SK-N-SH treated with all-trans-retinoic acid at 6 μM for 48 hours (cell line): ENCODE measurements around the gene MKS1.

Experiments
- ATAC-seq: fragments of 200-7000 bp; cut with Tn5 transposase; 3 replicates; pipeline ENCODE4 v1.9.1; 2020; ENCODE audit warnings: mild to moderate bottlenecking, moderate library complexity
- ARNTL ChIP-seq: fragments of 450-650 bp; formaldehyde crosslinking; IDR thresholded peaks from 2 replicates; pipeline ENCODE4 v1.5.0; 2020; ENCODE audit warnings: low read depth, mild to moderate bottlenecking, moderate library complexity, borderline replicate concordance
- BACH2 ChIP-seq: fragments of 250-450 bp; sonication (Bioruptor Pico); IDR thresholded peaks from 2 replicates; pipeline ENCODE4 v1.9.0; 2021; ENCODE audit warnings: mild to moderate bottlenecking, borderline replicate concordance
- CSDC2 ChIP-seq: fragments of 250-450 bp; sonication (Bioruptor Pico); IDR thresholded peaks from 2 replicates; pipeline ENCODE4 v1.5.0; 2020; ENCODE audit warnings: mild to moderate bottlenecking, moderate library complexity
- ESRRG ChIP-seq: fragments of 250-450 bp; sonication (Bioruptor Pico); IDR thresholded peaks from 2 replicates; pipeline ENCODE4 v1.6.1; 2021; ENCODE audit warnings: mild to moderate bottlenecking
- OSR1 ChIP-seq: fragments of 250-450 bp; sonication (Bioruptor Pico); IDR thresholded peaks from 2 replicates; pipeline ENCODE4 v1.8.0; 2022; ENCODE audit warnings: moderate library complexity, mild to moderate bottlenecking, inconsistent platforms
- PPARA ChIP-seq: fragments of 250-450 bp; sonication (Bioruptor Pico); IDR thresholded peaks from 2 replicates; pipeline ENCODE4 v1.5.0; 2020; ENCODE audit warnings: mild to moderate bottlenecking, borderline replicate concordance
- RARB ChIP-seq: fragments of 250-450 bp; sonication (Bioruptor Pico); IDR thresholded peaks from 2 replicates; pipeline ENCODE4 v1.8.0; 2021; ENCODE audit warnings: mild to moderate bottlenecking, moderate library complexity
- SNAI2 ChIP-seq: fragments of 250-450 bp; sonication (Bioruptor Pico); IDR thresholded peaks from 2 replicates; pipeline ENCODE4 v1.5.0; 2020; ENCODE audit warnings: mild to moderate bottlenecking, moderate library complexity
- TOX ChIP-seq: fragments of 250-450 bp; sonication (Bioruptor Pico); IDR thresholded peaks from 2 replicates; pipeline ENCODE4 v1.8.0; 2021; ENCODE audit warnings: mild to moderate bottlenecking, moderate library complexity, borderline replicate concordance
- ZC3H10 ChIP-seq: fragments of 250-450 bp; sonication (Bioruptor Pico); IDR thresholded peaks from 2 replicates; pipeline ENCODE4 v1.5.1; 2021; ENCODE audit warnings: mild to moderate bottlenecking, moderate library complexity
- ZFP3 ChIP-seq: fragments of 250-450 bp; sonication (Bioruptor Pico); IDR thresholded peaks from 2 replicates; pipeline ENCODE4 v1.5.0; 2020; ENCODE audit warnings: mild to moderate bottlenecking, moderate library complexity
- ZFP30 ChIP-seq: fragments of 450-650 bp; formaldehyde crosslinking; IDR thresholded peaks from 2 replicates; pipeline ENCODE4 v1.5.0; 2022; ENCODE audit warnings: mild to moderate bottlenecking, moderate library complexity
- ZNF565 ChIP-seq: fragments of 450-650 bp; formaldehyde crosslinking; conservative IDR thresholded peaks from 2 replicates; pipeline ENCODE4 v1.5.0; 2020; ENCODE audit warnings: low read depth, mild to moderate bottlenecking, moderate library complexity
- ZNF70 ChIP-seq: fragments of 450-650 bp; formaldehyde crosslinking; IDR thresholded peaks from 2 replicates; pipeline ENCODE4 v1.5.0; 2020; ENCODE audit warnings: mild to moderate bottlenecking, moderate library complexity
- ZNF8 ChIP-seq: fragments of 450-650 bp; formaldehyde crosslinking; IDR thresholded peaks from 2 replicates; pipeline ENCODE4 v1.5.0; 2020; ENCODE audit warnings: mild to moderate bottlenecking, moderate library complexity
- TF ChIP-seq, protein P1 (sequence below): fragments of 250-450 bp; sonication (Bioruptor Pico); IDR thresholded peaks from 2 replicates; pipeline ENCODE4 v1.5.1; 2020; ENCODE audit warnings: low read depth, mild to moderate bottlenecking, moderate library complexity
- TF ChIP-seq, protein P2 (sequence below): fragments of 250-450 bp; sonication (Bioruptor Pico); IDR thresholded peaks from 2 replicates; pipeline ENCODE4 v1.8.0; 2021; ENCODE audit warnings: low read depth, mild to moderate bottlenecking, moderate library complexity, borderline replicate concordance
- TF ChIP-seq, protein P3 (sequence below): fragments of 250-450 bp; sonication (Bioruptor Pico); IDR thresholded peaks from 2 replicates; pipeline ENCODE4 v1.5.1; 2021; ENCODE audit warnings: mild to moderate bottlenecking, moderate library complexity
- TF ChIP-seq, protein P4 (sequence below): fragments of 250-450 bp; sonication (Bioruptor Pico); IDR thresholded peaks from 2 replicates; pipeline ENCODE4 v1.8.0; 2020; ENCODE audit warnings: mild to moderate bottlenecking, moderate library complexity, borderline replicate concordance
- TF ChIP-seq, protein P5 (sequence below): fragments of 250-450 bp; sonication (Bioruptor Pico); IDR thresholded peaks from 2 replicates; pipeline ENCODE4 v1.5.0; 2020; ENCODE audit warnings: mild to moderate bottlenecking, moderate library complexity

The MKS1 gene

DNA sequence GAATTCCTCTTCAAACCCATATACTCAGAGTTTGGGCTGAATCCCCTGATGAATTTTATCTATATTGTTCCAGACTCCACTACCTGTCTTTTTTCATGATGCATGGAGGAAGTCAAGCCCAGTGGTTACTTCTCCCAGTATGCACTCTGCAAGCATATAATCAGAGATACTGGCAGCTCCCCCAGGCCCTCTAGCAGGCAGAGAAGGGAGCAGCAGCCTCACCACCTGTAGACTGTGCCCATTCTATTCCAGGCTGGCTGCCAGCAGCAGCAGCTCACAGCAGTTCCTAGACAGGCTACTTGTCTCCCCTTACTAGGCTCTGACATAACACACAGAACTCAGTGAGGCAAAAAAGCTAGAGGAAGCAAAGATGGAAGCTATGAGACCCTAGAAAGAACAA, 3.4 kb downstream of the MKS1 start:
- TF ChIP-seq PPARA: no peak
- no peak for TF ChIP-seq ZNF8 (CRISPR knock-in tag)
- TF ChIP-seq, protein P1, sequence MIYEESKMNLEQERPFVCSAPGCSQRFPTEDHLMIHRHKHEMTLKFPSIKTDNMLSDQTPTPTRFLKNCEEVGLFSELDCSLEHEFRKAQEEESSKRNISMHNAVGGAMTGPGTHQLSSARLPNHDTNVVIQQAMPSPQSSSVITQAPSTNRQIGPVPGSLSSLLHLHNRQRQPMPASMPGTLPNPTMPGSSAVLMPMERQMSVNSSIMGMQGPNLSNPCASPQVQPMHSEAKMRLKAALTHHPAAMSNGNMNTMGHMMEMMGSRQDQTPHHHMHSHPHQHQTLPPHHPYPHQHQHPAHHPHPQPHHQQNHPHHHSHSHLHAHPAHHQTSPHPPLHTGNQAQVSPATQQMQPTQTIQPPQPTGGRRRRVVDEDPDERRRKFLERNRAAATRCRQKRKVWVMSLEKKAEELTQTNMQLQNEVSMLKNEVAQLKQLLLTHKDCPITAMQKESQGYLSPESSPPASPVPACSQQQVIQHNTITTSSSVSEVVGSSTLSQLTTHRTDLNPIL (CRISPR knock-in tag): no peak
- TF ChIP-seq RARB: no peak
- TF ChIP-seq, protein P2, sequence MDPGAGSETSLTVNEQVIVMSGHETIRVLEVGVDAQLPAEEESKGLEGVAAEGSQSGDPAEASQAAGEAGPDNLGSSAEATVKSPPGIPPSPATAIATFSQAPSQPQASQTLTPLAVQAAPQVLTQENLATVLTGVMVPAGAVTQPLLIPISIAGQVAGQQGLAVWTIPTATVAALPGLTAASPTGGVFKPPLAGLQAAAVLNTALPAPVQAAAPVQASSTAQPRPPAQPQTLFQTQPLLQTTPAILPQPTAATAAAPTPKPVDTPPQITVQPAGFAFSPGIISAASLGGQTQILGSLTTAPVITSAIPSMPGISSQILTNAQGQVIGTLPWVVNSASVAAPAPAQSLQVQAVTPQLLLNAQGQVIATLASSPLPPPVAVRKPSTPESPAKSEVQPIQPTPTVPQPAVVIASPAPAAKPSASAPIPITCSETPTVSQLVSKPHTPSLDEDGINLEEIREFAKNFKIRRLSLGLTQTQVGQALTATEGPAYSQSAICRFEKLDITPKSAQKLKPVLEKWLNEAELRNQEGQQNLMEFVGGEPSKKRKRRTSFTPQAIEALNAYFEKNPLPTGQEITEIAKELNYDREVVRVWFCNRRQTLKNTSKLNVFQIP (CRISPR knock-in tag): no peak
- no peak for TF ChIP-seq ZC3H10 (CRISPR knock-in tag)
- no peak for TF ChIP-seq OSR1 (CRISPR knock-in tag)
- TF ChIP-seq ZNF565: no peak
- no peak for TF ChIP-seq SNAI2
- TF ChIP-seq ZFP3: no peak
- TF ChIP-seq BACH2: no peak
- no peak for TF ChIP-seq TOX (CRISPR knock-in tag)
- TF ChIP-seq ZNF70 (CRISPR knock-in tag): no peak
- TF ChIP-seq ARNTL: no peak
- TF ChIP-seq ZFP30: no peak
- TF ChIP-seq, protein P3, sequence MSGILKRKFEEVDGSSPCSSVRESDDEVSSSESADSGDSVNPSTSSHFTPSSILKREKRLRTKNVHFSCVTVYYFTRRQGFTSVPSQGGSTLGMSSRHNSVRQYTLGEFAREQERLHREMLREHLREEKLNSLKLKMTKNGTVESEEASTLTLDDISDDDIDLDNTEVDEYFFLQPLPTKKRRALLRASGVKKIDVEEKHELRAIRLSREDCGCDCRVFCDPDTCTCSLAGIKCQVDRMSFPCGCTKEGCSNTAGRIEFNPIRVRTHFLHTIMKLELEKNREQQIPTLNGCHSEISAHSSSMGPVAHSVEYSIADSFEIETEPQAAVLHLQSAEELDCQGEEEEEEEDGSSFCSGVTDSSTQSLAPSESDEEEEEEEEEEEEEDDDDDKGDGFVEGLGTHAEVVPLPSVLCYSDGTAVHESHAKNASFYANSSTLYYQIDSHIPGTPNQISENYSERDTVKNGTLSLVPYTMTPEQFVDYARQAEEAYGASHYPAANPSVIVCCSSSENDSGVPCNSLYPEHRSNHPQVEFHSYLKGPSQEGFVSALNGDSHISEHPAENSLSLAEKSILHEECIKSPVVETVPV (CRISPR knock-in tag): no peak
- TF ChIP-seq CSDC2: no peak
- TF ChIP-seq, protein P4, sequence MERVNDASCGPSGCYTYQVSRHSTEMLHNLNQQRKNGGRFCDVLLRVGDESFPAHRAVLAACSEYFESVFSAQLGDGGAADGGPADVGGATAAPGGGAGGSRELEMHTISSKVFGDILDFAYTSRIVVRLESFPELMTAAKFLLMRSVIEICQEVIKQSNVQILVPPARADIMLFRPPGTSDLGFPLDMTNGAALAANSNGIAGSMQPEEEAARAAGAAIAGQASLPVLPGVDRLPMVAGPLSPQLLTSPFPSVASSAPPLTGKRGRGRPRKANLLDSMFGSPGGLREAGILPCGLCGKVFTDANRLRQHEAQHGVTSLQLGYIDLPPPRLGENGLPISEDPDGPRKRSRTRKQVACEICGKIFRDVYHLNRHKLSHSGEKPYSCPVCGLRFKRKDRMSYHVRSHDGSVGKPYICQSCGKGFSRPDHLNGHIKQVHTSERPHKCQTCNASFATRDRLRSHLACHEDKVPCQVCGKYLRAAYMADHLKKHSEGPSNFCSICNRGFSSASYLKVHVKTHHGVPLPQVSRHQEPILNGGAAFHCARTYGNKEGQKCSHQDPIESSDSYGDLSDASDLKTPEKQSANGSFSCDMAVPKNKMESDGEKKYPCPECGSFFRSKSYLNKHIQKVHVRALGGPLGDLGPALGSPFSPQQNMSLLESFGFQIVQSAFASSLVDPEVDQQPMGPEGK (CRISPR knock-in tag): no peak
- TF ChIP-seq, protein P5, sequence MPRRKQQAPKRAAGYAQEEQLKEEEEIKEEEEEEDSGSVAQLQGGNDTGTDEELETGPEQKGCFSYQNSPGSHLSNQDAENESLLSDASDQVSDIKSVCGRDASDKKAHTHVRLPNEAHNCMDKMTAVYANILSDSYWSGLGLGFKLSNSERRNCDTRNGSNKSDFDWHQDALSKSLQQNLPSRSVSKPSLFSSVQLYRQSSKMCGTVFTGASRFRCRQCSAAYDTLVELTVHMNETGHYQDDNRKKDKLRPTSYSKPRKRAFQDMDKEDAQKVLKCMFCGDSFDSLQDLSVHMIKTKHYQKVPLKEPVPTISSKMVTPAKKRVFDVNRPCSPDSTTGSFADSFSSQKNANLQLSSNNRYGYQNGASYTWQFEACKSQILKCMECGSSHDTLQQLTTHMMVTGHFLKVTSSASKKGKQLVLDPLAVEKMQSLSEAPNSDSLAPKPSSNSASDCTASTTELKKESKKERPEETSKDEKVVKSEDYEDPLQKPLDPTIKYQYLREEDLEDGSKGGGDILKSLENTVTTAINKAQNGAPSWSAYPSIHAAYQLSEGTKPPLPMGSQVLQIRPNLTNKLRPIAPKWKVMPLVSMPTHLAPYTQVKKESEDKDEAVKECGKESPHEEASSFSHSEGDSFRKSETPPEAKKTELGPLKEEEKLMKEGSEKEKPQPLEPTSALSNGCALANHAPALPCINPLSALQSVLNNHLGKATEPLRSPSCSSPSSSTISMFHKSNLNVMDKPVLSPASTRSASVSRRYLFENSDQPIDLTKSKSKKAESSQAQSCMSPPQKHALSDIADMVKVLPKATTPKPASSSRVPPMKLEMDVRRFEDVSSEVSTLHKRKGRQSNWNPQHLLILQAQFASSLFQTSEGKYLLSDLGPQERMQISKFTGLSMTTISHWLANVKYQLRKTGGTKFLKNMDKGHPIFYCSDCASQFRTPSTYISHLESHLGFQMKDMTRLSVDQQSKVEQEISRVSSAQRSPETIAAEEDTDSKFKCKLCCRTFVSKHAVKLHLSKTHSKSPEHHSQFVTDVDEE (CRISPR knock-in tag): no peak
- no peak for TF ChIP-seq ESRRG (CRISPR knock-in tag)
- ATAC-seq: no peak

DNA sequence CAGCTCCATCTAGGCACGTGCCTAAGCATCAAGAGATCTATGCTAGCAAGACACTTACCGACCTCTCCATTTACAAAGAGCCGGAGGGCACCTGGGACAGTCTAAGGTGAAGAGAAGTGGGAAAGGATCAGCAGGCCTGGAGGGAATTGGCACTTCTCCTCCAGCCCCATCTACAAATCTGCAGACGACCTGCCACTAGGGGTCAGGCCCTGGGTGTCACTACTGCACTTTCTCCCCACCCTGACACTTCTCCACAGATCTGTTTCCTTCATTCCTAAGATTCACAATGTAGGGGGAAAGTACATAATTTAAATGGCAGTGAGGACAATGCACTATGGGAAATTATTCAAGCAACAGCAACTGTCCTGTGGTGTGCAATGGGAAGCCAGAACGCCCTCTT, 8.1 kb downstream of the MKS1 start:
- no peak for ATAC-seq
- TF ChIP-seq, protein P5 (CRISPR knock-in tag): no peak
- no peak for TF ChIP-seq ZFP3
- TF ChIP-seq CSDC2: no peak

DNA sequence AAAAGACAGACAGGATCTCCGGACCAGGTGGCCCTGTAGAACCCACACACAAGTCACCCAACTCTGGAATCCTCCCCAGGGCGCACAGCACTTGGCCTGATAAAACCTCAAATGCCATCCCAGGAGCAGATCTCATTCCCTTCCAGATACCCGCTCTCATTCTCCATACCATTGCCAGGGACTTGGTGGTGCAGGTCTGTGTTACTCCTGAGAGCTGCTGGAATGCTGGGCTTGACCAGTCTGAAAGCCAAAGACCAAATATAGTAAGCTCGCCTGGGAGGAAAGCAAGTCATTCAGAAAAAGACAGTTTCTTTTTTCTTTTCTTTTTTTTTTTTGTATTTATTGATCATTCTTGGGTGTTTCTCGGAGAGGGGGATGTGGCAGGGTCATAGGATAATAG, 10.7 kb downstream of the MKS1 start:
- no peak for ATAC-seq
- no peak for TF ChIP-seq ESRRG (CRISPR knock-in tag)
- TF ChIP-seq, all 23 proteins: peak for 0
